ENCODE data around the gene PMCH. TPM values are rescaled to one million over a fixed set of nuclear protein-coding genes. Genes with fewer than 3 reads are reported as not detected.

The PMCH gene
- total RNA-seq, 4 donors from 2014 or later: not detected

- no peak for TF ChIP-seq CTCF (IDR thresholded peaks at IDR 0.05; ENCODE audit: low read depth)
These were observed 6.4 kb upstream of the PMCH start for GRCh38 chr12:102204025-102204424.

- no peak for TF ChIP-seq CTCF (IDR thresholded peaks at IDR 0.05; ENCODE audit: low read depth)
These were observed 4.9 kb upstream of the PMCH start for GRCh38 chr12:102202556-102202955.

- no peak for TF ChIP-seq CTCF (IDR thresholded peaks at IDR 0.05; ENCODE audit: low read depth)
These were observed 3.9 kb upstream of the PMCH start for GRCh38 chr12:102201436-102202061.

- no peak for TF ChIP-seq CTCF (IDR thresholded peaks at IDR 0.05; ENCODE audit: low read depth)
These were observed 1.8 kb downstream of the PMCH start for GRCh38 chr12:102195826-102196225.

GRCh38 chr12:102182635-102183034 lies 15.0 kb downstream of the PMCH start:
- no peak for TF ChIP-seq CTCF (IDR thresholded peaks at IDR 0.05; ENCODE audit: low read depth)

- no peak for TF ChIP-seq CTCF (IDR thresholded peaks at IDR 0.05; ENCODE audit: low read depth)
These were observed 22.9 kb downstream of the PMCH start for GRCh38 chr12:102174761-102175160.

GRCh38 chr12:102174117-102174516 lies 23.5 kb downstream of the PMCH start:
- TF ChIP-seq CTCF (IDR thresholded peaks at IDR 0.05; ENCODE audit: low read depth): no peak

Measured in subcutaneous adipose tissue (tissue), 4 donors.